HepG2 (cell line): Measurements from ENCODE around the gene EPB41L2. TPM values are rescaled to one million over a fixed set of nuclear protein-coding genes. Genes with fewer than 3 reads are reported as not detected.

Experiments
- ARNT ChIP-seq: fragments of 450-650 bp; IDR thresholded peaks from 2 replicates; pipeline ENCODE4 v1.6.1; 2017
- BCL6 ChIP-seq: IDR thresholded peaks from 2 replicates; pipeline ENCODE4 v1.6.1; 2016; ENCODE audit warnings: missing genetic modification reagents, missing compliant biosample characterization
- DR1 ChIP-seq: sonication (generic); formaldehyde crosslinking; IDR thresholded peaks from 2 replicates; pipeline ENCODE4 v1.8.0; 2021; ENCODE audit warnings: mild to moderate bottlenecking, missing genetic modification reagents, inconsistent platforms
- EHMT2 ChIP-seq: fragments of 200-600 bp; sonication (generic); IDR thresholded peaks from 2 replicates; pipeline ENCODE4 v1.7.0; 2017; ENCODE audit warnings: antibody characterized with exemption, low read depth, low read length, borderline replicate concordance
- GATAD1 ChIP-seq: IDR thresholded peaks from 2 replicates; pipeline ENCODE4 v1.6.1; 2016; ENCODE audit warnings: missing genetic modification reagents, missing compliant biosample characterization
- GPN1 ChIP-seq: sonication (generic); formaldehyde crosslinking; IDR thresholded peaks from 2 replicates; pipeline ENCODE4 v1.5.1; 2020; ENCODE audit warnings: missing genetic modification reagents, borderline replicate concordance
- KLF11 ChIP-seq: IDR thresholded peaks from 2 replicates; pipeline ENCODE4 v1.6.1; 2016; ENCODE audit warnings: missing compliant biosample characterization
- LCORL ChIP-seq, 2 experiments: fragments of 450-650 bp in 1 of 2; sonication (generic) in 1 of 2; formaldehyde crosslinking in 1 of 2; IDR thresholded peaks; 2 replicates each; pipeline versions ENCODE4 v1.5.0 to v1.6.1; 2017 to 2020; ENCODE audit warnings: antibody characterized with exemption in 1 of 2, missing genetic modification reagents in 1 of 2
- MTF1 ChIP-seq: sonication (generic); formaldehyde crosslinking; IDR thresholded peaks from 2 replicates; pipeline ENCODE4 v1.5.0; 2020; ENCODE audit warnings: missing genetic modification reagents
- MXD1 ChIP-seq: sonication (generic); formaldehyde crosslinking; IDR thresholded peaks from 2 replicates; pipeline ENCODE4 v1.4.0; 2020; ENCODE audit warnings: mild to moderate bottlenecking, missing genetic modification reagents
- NR0B2 ChIP-seq: sonication (generic); formaldehyde crosslinking; IDR thresholded peaks from 2 replicates; pipeline ENCODE4 v1.4.0; 2020; ENCODE audit warnings: mild to moderate bottlenecking, missing genetic modification reagents
- NRL ChIP-seq: sonication (generic); formaldehyde crosslinking; IDR thresholded peaks from 2 replicates; pipeline ENCODE4 v1.5.0; 2020; ENCODE audit warnings: missing genetic modification reagents, mild to moderate bottlenecking, moderate library complexity, borderline replicate concordance
- SALL2 ChIP-seq: sonication (generic); formaldehyde crosslinking; IDR thresholded peaks from 2 replicates; pipeline ENCODE4 v1.8.1; 2023; ENCODE audit warnings: mild to moderate bottlenecking, missing genetic modification reagents, inconsistent platforms
- SNAPC2 ChIP-seq: sonication (generic); formaldehyde crosslinking; IDR thresholded peaks from 2 replicates; pipeline ENCODE4 v1.8.1; 2022; ENCODE audit warnings: mild to moderate bottlenecking, missing genetic modification reagents
- SPEN ChIP-seq: sonication (generic); formaldehyde crosslinking; IDR thresholded peaks from 2 replicates; pipeline ENCODE4 v1.5.1; 2020; ENCODE audit warnings: low read depth, mild to moderate bottlenecking, missing genetic modification reagents
- THAP11 ChIP-seq: IDR thresholded peaks from 2 replicates; pipeline ENCODE4 v1.6.1; 2016; ENCODE audit warnings: missing biosample characterization, missing genetic modification reagents
- YY1 ChIP-seq: IDR thresholded peaks from 2 replicates; pipeline ENCODE4 v1.6.1; 2011; ENCODE audit warnings: low read length, low read depth, moderate library complexity, mild to moderate bottlenecking; ENCODE audit not compliant: insufficient read depth, insufficient replicate concordance
- ZBTB38 ChIP-seq: sonication (generic); formaldehyde crosslinking; IDR thresholded peaks from 2 replicates; pipeline ENCODE4 v1.5.1; 2020; ENCODE audit warnings: mild to moderate bottlenecking, missing genetic modification reagents
- ZFP37 ChIP-seq: sonication (generic); formaldehyde crosslinking; IDR thresholded peaks from 2 replicates; pipeline ENCODE4 v1.4.0; 2020; ENCODE audit warnings: missing genetic modification reagents, borderline replicate concordance
- ZNF138 ChIP-seq: sonication (generic); formaldehyde crosslinking; IDR thresholded peaks from 2 replicates; pipeline ENCODE4 v1.5.0; 2020; ENCODE audit warnings: mild to moderate bottlenecking, low read depth, missing genetic modification reagents
- ZNF317 ChIP-seq: sonication (generic); formaldehyde crosslinking; IDR thresholded peaks from 2 replicates; pipeline ENCODE4 v1.5.0; 2020; ENCODE audit warnings: mild to moderate bottlenecking, missing genetic modification reagents
- ZNF331 ChIP-seq: sonication (generic); formaldehyde crosslinking; IDR thresholded peaks from 2 replicates; pipeline ENCODE4 v1.4.0; 2020; ENCODE audit warnings: missing genetic modification reagents
- ZNF678 ChIP-seq: sonication (generic); formaldehyde crosslinking; IDR thresholded peaks from 2 replicates; pipeline ENCODE4 v1.4.0; 2020; ENCODE audit warnings: mild to moderate bottlenecking, missing genetic modification reagents
- ZNF740 ChIP-seq: sonication (generic); formaldehyde crosslinking; IDR thresholded peaks from 2 replicates; pipeline ENCODE4 v1.4.0; 2020; ENCODE audit warnings: missing genetic modification reagents
- polyA plus RNA-seq, 8 experiments: library from polyadenylated mRNA; depleted of rRNA in 3 of 8; stranded (reverse) in 7 of 8; unstranded in 1 of 8; fragments of >200 nt; fragmentation: Illumina TruSeq in 4 of 8; extraction: Trizol in 4 of 8; gene quantifications; 2 replicates each; pipeline versions ENCODE4 v1.2.1 to v1.2.3, GENCODE V29; 2011 to 2016; ENCODE audit warnings: low read depth in 4 of 8, missing spikeins in 1 of 8, mixed read lengths in 1 of 8; ENCODE audit not compliant: insufficient read depth in 1 of 8
- total RNA-seq, 5 experiments: library from RNA; depleted of rRNA; stranded (reverse); fragments of >200 nt; fragmentation: Illumina TruSeq; extraction: Trizol; gene quantifications; 2 replicates each; pipeline ENCODE4 v1.2.3, GENCODE V29; 2016; ENCODE audit warnings: low read depth in 1 of 5
- TF ChIP-seq, protein P1 (sequence below): sonication (generic); formaldehyde crosslinking; IDR thresholded peaks from 2 replicates; pipeline ENCODE4 v1.8.0; 2022; ENCODE audit warnings: missing genetic modification reagents, low read depth, mild to moderate bottlenecking, borderline replicate concordance
- TF ChIP-seq, protein P2 (sequence below): conservative IDR thresholded peaks from 2 replicates; pipeline ENCODE4 v1.6.1; 2018; ENCODE audit warnings: missing genetic modification reagents
- TF ChIP-seq, protein P3 (sequence below): sonication (generic); formaldehyde crosslinking; conservative IDR thresholded peaks from 2 replicates; pipeline ENCODE4 v1.8.0; 2022; ENCODE audit warnings: missing genetic modification reagents

The EPB41L2 gene
- total and polyA plus RNA-seq, 2 of the 13 experiments (the other 11 are each of a cell fraction or from before 2014, with no cell fraction given): 41.7 to 56.4 TPM

GRCh38 chr6:130933712-130934200 lies 129.3 kb downstream of the EPB41L2 start (continued):
- TF ChIP-seq NR0B2: no peak
- TF ChIP-seq, protein P1, sequence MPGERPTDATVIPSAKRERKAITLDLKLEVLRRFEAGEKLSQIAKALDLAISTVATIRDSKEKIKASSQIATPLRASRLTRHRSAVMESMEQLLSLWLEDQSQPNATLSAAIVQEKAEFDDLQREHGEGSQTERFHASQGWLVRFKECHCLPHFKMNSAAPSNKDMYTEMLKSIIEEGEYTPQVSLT (CRISPR knock-in tag): peak; percentile 71; the same call in 1 of the 2 replicates
- peak; percentile 64 for TF ChIP-seq GATAD1 (CRISPR knock-in tag)
- no peak for TF ChIP-seq GPN1 (CRISPR knock-in tag)
- no peak for TF ChIP-seq ARNT
- 0 out of 2 replicates have a peak, but pooled peaks have one; percentile 81 for TF ChIP-seq SNAPC2 (CRISPR knock-in tag)
- peak; percentile 83; the same call in 1 of the 2 replicates for TF ChIP-seq ZFP37
- no peak for TF ChIP-seq ZNF138 (CRISPR knock-in tag)
- TF ChIP-seq NRL: no peak
- no peak; the same call in 1 of the 2 replicates for TF ChIP-seq MTF1 (CRISPR knock-in tag)
- no peak for TF ChIP-seq YY1
- TF ChIP-seq LCORL (IDR thresholded peaks at IDR 0.05): peak; percentile 55; the same call in 1 of the 2 replicates
- peak; percentile 77; the same call in 1 of the 2 replicates for TF ChIP-seq LCORL (CRISPR knock-in tag; IDR thresholded peaks at IDR 0.05)
- no peak for TF ChIP-seq SPEN (CRISPR knock-in tag)
- no peak for TF ChIP-seq DR1
- TF ChIP-seq, protein P2, sequence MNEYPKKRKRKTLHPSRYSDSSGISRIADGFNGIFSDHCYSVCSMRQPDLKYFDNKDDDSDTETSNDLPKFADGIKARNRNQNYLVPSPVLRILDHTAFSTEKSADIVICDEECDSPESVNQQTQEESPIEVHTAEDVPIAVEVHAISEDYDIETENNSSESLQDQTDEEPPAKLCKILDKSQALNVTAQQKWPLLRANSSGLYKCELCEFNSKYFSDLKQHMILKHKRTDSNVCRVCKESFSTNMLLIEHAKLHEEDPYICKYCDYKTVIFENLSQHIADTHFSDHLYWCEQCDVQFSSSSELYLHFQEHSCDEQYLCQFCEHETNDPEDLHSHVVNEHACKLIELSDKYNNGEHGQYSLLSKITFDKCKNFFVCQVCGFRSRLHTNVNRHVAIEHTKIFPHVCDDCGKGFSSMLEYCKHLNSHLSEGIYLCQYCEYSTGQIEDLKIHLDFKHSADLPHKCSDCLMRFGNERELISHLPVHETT: peak; percentile 63; the same call in 1 of the 2 replicates
- 0 out of 2 replicates have a peak, but pooled peaks have one; percentile 24 for TF ChIP-seq ZBTB38 (CRISPR knock-in tag)
- peak; percentile 63; the same call in 1 of the 2 replicates for TF ChIP-seq ZNF740 (CRISPR knock-in tag)
- peak; percentile 76; the same call in 1 of the 2 replicates for TF ChIP-seq KLF11 (CRISPR knock-in tag)
- no peak for TF ChIP-seq ZNF678 (CRISPR knock-in tag)
- peak; percentile 74; the same call in 1 of the 2 replicates for TF ChIP-seq EHMT2
- TF ChIP-seq ZNF317: no peak
- peak; percentile 51; the same call in 1 of the 2 replicates for TF ChIP-seq THAP11 (CRISPR knock-in tag)
- no peak for TF ChIP-seq MXD1
- TF ChIP-seq BCL6 (CRISPR knock-in tag): peak; percentile 87
- TF ChIP-seq, protein P3, sequence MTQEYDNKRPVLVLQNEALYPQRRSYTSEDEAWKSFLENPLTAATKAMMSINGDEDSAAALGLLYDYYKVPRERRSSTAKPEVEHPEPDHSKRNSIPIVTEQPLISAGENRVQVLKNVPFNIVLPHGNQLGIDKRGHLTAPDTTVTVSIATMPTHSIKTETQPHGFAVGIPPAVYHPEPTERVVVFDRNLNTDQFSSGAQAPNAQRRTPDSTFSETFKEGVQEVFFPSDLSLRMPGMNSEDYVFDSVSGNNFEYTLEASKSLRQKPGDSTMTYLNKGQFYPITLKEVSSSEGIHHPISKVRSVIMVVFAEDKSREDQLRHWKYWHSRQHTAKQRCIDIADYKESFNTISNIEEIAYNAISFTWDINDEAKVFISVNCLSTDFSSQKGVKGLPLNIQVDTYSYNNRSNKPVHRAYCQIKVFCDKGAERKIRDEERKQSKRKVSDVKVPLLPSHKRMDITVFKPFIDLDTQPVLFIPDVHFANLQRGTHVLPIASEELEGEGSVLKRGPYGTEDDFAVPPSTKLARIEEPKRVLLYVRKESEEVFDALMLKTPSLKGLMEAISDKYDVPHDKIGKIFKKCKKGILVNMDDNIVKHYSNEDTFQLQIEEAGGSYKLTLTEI: no peak
- TF ChIP-seq SALL2 (CRISPR knock-in tag): peak; percentile 56; the same call in 1 of the 2 replicates
- TF ChIP-seq ZNF331 (CRISPR knock-in tag): peak; percentile 85
